ENCODE results near the gene HAGH.
A peak's percentile ranks its signal among the peaks of the same experiment; 100 is the strongest.

The HAGH gene

GRCh38 chr16:1776991-1777374, 49.6 kb downstream of the HAGH start:
- H3K36me3 Mint-ChIP-seq: peaks cover 3% of the 10 kb centered on the region
- H3K9me3 Mint-ChIP-seq: no peaks in the 10 kb centered on the region
- H3K4me1 Mint-ChIP-seq: peaks cover 15% of the 10 kb centered on the region
- H3K27ac Mint-ChIP-seq: no peak overlapping the region
- H3K27me3 Mint-ChIP-seq: no peaks in the 10 kb centered on the region
- H3K4me3 Mint-ChIP-seq: no peak overlapping the region

GRCh38 chr16:1776672-1776955, 50.0 kb downstream of the HAGH start:
- Mint-ChIP-seq H3K27me3 (no peaks in the 10 kb centered on the region), H3K4me1 (peaks cover 11% of the 10 kb centered on the region), H3K4me3 (no peak overlapping the region), H3K27ac (no peak overlapping the region), H3K36me3 (peaks cover 3% of the 10 kb centered on the region), H3K9me3 (no peaks in the 10 kb centered on the region)

- no peak overlapping the region for H3K27ac Mint-ChIP-seq
- H3K4me1 Mint-ChIP-seq: peaks cover 6% of the 10 kb centered on the region
- H3K9me3 Mint-ChIP-seq: no peaks in the 10 kb centered on the region
- H3K36me3 Mint-ChIP-seq: peaks cover 3% of the 10 kb centered on the region
- no peaks in the 10 kb centered on the region for H3K27me3 Mint-ChIP-seq
- H3K4me3 Mint-ChIP-seq: no peak overlapping the region
Observed at GRCh38 chr16:1775846-1776671, 50.6 kb downstream of the HAGH start.

- Mint-ChIP-seq H3K27me3 (no peaks in the 10 kb centered on the region), H3K9me3 (no peaks in the 10 kb centered on the region), H3K4me1 (peaks cover 6% of the 10 kb centered on the region), H3K4me3 (peak overlapping the region; percentile 26), H3K27ac (no peak overlapping the region), H3K36me3 (peaks cover 3% of the 10 kb centered on the region)
Observed at GRCh38 chr16:1775006-1775845, 51.4 kb downstream of the HAGH start.

- peak overlapping the region; percentile 96 for H3K4me3 Mint-ChIP-seq
- peaks cover 3% of the 10 kb centered on the region for H3K36me3 Mint-ChIP-seq
- H3K27me3 Mint-ChIP-seq: no peaks in the 10 kb centered on the region
- H3K4me1 Mint-ChIP-seq: peaks cover 9% of the 10 kb centered on the region
- H3K9me3 Mint-ChIP-seq: no peaks in the 10 kb centered on the region
- no peak overlapping the region for H3K27ac Mint-ChIP-seq
Observed at GRCh38 chr16:1774448-1774780, 52.2 kb downstream of the HAGH start.

- H3K27ac Mint-ChIP-seq: peak overlapping the region; percentile 23
- peaks cover 3% of the 10 kb centered on the region for H3K36me3 Mint-ChIP-seq
- H3K4me3 Mint-ChIP-seq: peak overlapping the region; percentile 96
- H3K9me3 Mint-ChIP-seq: no peaks in the 10 kb centered on the region
- H3K4me1 Mint-ChIP-seq: peaks cover 9% of the 10 kb centered on the region
- no peaks in the 10 kb centered on the region for H3K27me3 Mint-ChIP-seq
Observed at GRCh38 chr16:1773703-1774447, 52.8 kb downstream of the HAGH start.

- peaks cover 3% of the 10 kb centered on the region for H3K36me3 Mint-ChIP-seq
- H3K27me3 Mint-ChIP-seq: no peaks in the 10 kb centered on the region
- peaks cover 9% of the 10 kb centered on the region for H3K4me1 Mint-ChIP-seq
- H3K4me3 Mint-ChIP-seq: peak within 1 kb of the TSS; percentile 96
- peak within 1 kb of the TSS; percentile 99 for H3K27ac Mint-ChIP-seq
- no peaks in the 10 kb centered on the region for H3K9me3 Mint-ChIP-seq
Observed at GRCh38 chr16:1772908-1773702, 53.5 kb downstream of the HAGH start, which contains the start of gene MRPS34. MRPS34 (minus strand) TSS chr16:1773134; CDS start chr16:1773119, 15 bp downstream.

GRCh38 chr16:1772362-1772907, 54.2 kb downstream of the HAGH start, which contains the start of gene EME2:
EME2 (plus strand) TSS chr16:1772810; CDS start chr16:1773228, 418 bp downstream.
- Mint-ChIP-seq H3K9me3 (no peaks in the 10 kb centered on the region), H3K4me3 (peak within 1 kb of the TSS; percentile 96), H3K36me3 (peaks cover 5% of the 10 kb centered on the region), H3K27ac (peak within 1 kb of the TSS; percentile 99), H3K27me3 (no peaks in the 10 kb centered on the region), H3K4me1 (peaks cover 9% of the 10 kb centered on the region)

GRCh38 chr16:1771864-1772361, 54.7 kb downstream of the HAGH start:
- H3K4me3 Mint-ChIP-seq: peak overlapping the region; percentile 96
- H3K27me3 Mint-ChIP-seq: no peaks in the 10 kb centered on the region
- H3K36me3 Mint-ChIP-seq: peaks cover 5% of the 10 kb centered on the region

GRCh38 chr16:1771188-1771863, 55.3 kb downstream of the HAGH start, which contains the start of gene NME3:
NME3 (minus strand) TSS chr16:1771543; CDS start chr16:1771534, 9 bp downstream.
- Mint-ChIP-seq H3K36me3 (peaks cover 5% of the 10 kb centered on the region), H3K27ac (peak within 1 kb of the TSS; percentile 99), H3K4me1 (peaks cover 9% of the 10 kb centered on the region), H3K4me3 (peak within 1 kb of the TSS; percentile 96), H3K27me3 (no peaks in the 10 kb centered on the region), H3K9me3 (no peaks in the 10 kb centered on the region)

More at GRCh38 chr16:1771864-1772361, 54.7 kb downstream of the HAGH start:
- Mint-ChIP-seq H3K4me1 (peaks cover 9% of the 10 kb centered on the region), H3K27ac (peak overlapping the region; percentile 99), H3K9me3 (no peaks in the 10 kb centered on the region)

- peak overlapping the region; percentile 72 for H3K27ac Mint-ChIP-seq
- H3K36me3 Mint-ChIP-seq: peaks cover 5% of the 10 kb centered on the region
- H3K4me3 Mint-ChIP-seq: peak overlapping the region; percentile 82
Observed at GRCh38 chr16:1770328-1771187, 56.1 kb downstream of the HAGH start.

GRCh38 chr16:1769402-1770300, 57.0 kb downstream of the HAGH start:
- H3K27ac Mint-ChIP-seq: no peak overlapping the region
- H3K4me3 Mint-ChIP-seq: peak overlapping the region; percentile 82
- H3K36me3 Mint-ChIP-seq: peaks cover 6% of the 10 kb centered on the region
- H3K9me3 Mint-ChIP-seq: no peaks in the 10 kb centered on the region
- no peaks in the 10 kb centered on the region for H3K27me3 Mint-ChIP-seq
- H3K4me1 Mint-ChIP-seq: peaks cover 9% of the 10 kb centered on the region

More at GRCh38 chr16:1770328-1771187, 56.1 kb downstream of the HAGH start:
- H3K27me3 Mint-ChIP-seq: no peaks in the 10 kb centered on the region
- no peaks in the 10 kb centered on the region for H3K9me3 Mint-ChIP-seq
- peaks cover 9% of the 10 kb centered on the region for H3K4me1 Mint-ChIP-seq
